ENCODE data around the gene USP43. TPM values are rescaled to one million over a fixed set of nuclear protein-coding genes. Genes with fewer than 3 reads are reported as not detected.

Gene USP43
- total RNA-seq, 4 donors from 2014 or later, result 14.9 to 26.9 (median 20.0) TPM

DNA sequence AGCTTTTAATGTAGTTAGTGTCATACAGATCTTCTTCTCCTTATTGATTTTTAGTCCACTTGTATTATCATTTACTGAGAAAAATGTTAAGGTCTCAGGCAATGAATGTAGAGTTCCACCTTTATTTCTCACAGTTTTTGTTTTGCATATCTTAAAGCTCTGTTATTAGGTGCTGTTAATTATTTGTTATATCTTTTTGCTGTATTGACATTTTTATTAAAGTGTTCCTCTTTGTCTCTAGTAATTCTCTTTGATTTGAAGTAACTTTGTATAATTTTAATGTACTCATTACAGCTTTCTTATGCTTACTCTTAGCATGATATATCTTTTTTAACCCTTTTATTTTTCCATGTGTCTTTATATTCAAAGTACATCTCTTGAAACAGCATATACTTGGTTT, 22.4 kb upstream of the USP43 start:
- Histone ChIP-seq H3K4me1 (no peaks in the 10 kb centered on the region), H3K4me3 (no peak overlapping the region), H3K9me3 (peaks cover 7 to 11% of the 10 kb centered on the region in 2 donors), H3K36me3 (no peaks in the 10 kb centered on the region), H3K27ac (no peak overlapping the region), H3K27me3 (no peaks in the 10 kb centered on the region)
- no peak for DNase-seq
- in situ Hi-C loops (cut with MboI; ENCODE audit: low pct_ligation_motif_present in 1 of 4, low pct_unique_long_range_greater_than_20kb in 1 of 4, low sequenced_read_pairs in 3 of 4) (no loop called here), intact Hi-C loops (cut with DNase I; ENCODE audit: low total_unique reads) (no loop called here)
- TF ChIP-seq POLR2A (IDR thresholded peaks at IDR 0.05) (no peak), POLR2AphosphoS5 (IDR thresholded peaks at IDR 0.05) (no peak), EP300 (IDR thresholded peaks at IDR 0.05; ENCODE audit: low read depth) (no peak)
- TF ChIP-seq, protein P1, sequence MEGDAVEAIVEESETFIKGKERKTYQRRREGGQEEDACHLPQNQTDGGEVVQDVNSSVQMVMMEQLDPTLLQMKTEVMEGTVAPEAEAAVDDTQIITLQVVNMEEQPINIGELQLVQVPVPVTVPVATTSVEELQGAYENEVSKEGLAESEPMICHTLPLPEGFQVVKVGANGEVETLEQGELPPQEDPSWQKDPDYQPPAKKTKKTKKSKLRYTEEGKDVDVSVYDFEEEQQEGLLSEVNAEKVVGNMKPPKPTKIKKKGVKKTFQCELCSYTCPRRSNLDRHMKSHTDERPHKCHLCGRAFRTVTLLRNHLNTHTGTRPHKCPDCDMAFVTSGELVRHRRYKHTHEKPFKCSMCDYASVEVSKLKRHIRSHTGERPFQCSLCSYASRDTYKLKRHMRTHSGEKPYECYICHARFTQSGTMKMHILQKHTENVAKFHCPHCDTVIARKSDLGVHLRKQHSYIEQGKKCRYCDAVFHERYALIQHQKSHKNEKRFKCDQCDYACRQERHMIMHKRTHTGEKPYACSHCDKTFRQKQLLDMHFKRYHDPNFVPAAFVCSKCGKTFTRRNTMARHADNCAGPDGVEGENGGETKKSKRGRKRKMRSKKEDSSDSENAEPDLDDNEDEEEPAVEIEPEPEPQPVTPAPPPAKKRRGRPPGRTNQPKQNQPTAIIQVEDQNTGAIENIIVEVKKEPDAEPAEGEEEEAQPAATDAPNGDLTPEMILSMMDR (IDR thresholded peaks at IDR 0.05), result no peak

GRCh38 chr17:9628509-9628908, 16.8 kb upstream of the USP43 start:
- TF ChIP-seq, protein P1 (IDR thresholded peaks at IDR 0.05), result peak in 4 of 5 experiments; percentile 15 to 51 (median 37)
- TF ChIP-seq POLR2AphosphoS5 (IDR thresholded peaks at IDR 0.05) (no peak), EP300 (IDR thresholded peaks at IDR 0.05; ENCODE audit: low read depth) (no peak), POLR2A (IDR thresholded peaks at IDR 0.05) (no peak)
- Histone ChIP-seq H3K36me3 (no peaks in the 10 kb centered on the region), H3K4me1 (no peaks in the 10 kb centered on the region), H3K9me3 (peaks cover 0 to 5% of the 10 kb centered on the region in 2 donors), H3K27ac (no peak overlapping the region), H3K27me3 (peaks cover 6% of the 10 kb centered on the region), H3K4me3 (no peak overlapping the region)
- 45 to 59% methylated on average over 2 to 10 of the region's 10 CpGs for WGBS, 2 donors (ENCODE audit: low coverage in 1 of 2)
- intact Hi-C loops (cut with DNase I; ENCODE audit: low total_unique reads) (no loop called here), in situ Hi-C loops (cut with MboI; ENCODE audit: low pct_ligation_motif_present in 1 of 4, low pct_unique_long_range_greater_than_20kb in 1 of 4, low sequenced_read_pairs in 3 of 4) (no loop called here)
- DNase-seq, result peak; percentile 46

DNA sequence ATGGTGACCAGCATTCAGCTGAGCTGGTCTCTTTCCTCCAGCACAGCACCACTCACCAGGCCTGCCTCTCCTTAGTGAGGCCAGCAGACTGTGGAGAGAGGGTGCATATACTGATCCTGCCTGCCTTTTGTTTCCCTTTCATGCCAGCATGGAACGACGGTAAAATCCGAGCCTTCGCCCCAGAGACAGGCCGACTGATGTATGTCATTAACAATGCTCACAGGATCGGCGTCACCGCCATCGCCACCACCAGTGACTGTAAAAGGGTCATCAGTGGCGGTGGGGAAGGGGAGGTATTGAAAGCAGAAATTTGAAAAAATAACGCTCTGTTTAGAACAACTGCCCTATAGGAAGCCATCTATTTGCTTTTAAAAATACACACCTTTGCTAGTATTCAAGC, 12.6 kb upstream of the USP43 start:
- no peak overlapping the region for H3K27ac ChIP-seq
- intact Hi-C loops (cut with DNase I; ENCODE audit: low total_unique reads) (no loop called here), in situ Hi-C loops (cut with MboI; ENCODE audit: low pct_ligation_motif_present in 1 of 4, low pct_unique_long_range_greater_than_20kb in 1 of 4, low sequenced_read_pairs in 3 of 4) (no loop called here)
- no peak overlapping the region for H3K4me3 ChIP-seq
- WGBS, 2 donors (ENCODE audit: low coverage in 1 of 2), result 93 to 94% methylated on average over 3 to 11 of the region's 11 CpGs
- no peaks in the 10 kb centered on the region for H3K9me3 ChIP-seq
- TF ChIP-seq, protein P1 (IDR thresholded peaks at IDR 0.05), result no peak
- TF ChIP-seq POLR2AphosphoS5 (IDR thresholded peaks at IDR 0.05), result no peak
- TF ChIP-seq EP300 (IDR thresholded peaks at IDR 0.05; ENCODE audit: low read depth), result no peak
- TF ChIP-seq POLR2A (IDR thresholded peaks at IDR 0.05), result no peak
- no peaks in the 10 kb centered on the region for H3K36me3 ChIP-seq
- no peak for DNase-seq
- no peaks in the 10 kb centered on the region for H3K4me1 ChIP-seq
- peaks cover 10% of the 10 kb centered on the region for H3K27me3 ChIP-seq

DNA sequence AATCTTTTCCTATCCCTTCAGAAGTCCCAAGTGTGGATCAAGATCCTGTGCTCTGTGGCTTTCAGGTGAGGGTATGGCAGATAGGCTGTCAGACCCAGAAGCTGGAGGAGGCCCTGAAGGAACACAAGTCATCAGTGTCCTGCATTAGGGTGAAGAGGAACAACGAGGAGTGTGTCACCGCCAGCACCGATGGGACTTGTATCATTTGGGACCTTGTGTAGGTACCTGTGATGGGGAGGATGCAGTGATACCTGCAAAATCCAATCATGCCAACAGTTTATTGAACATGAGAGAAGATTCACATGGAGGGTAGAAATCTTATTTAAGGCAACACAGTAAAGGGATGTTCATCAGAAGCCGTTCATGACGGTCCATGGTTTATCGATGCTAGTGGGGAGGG, 10.0 kb upstream of the USP43 start:
- intact Hi-C loops (cut with DNase I; ENCODE audit: low total_unique reads) (no loop called here), in situ Hi-C loops (cut with MboI; ENCODE audit: low pct_ligation_motif_present in 1 of 4, low pct_unique_long_range_greater_than_20kb in 1 of 4, low sequenced_read_pairs in 3 of 4) (no loop called here)
- Histone ChIP-seq H3K27me3 (peaks cover 10% of the 10 kb centered on the region), H3K27ac (no peak overlapping the region), H3K9me3 (no peaks in the 10 kb centered on the region), H3K4me1 (no peaks in the 10 kb centered on the region), H3K36me3 (no peaks in the 10 kb centered on the region), H3K4me3 (no peak overlapping the region)
- WGBS, 2 donors (ENCODE audit: low coverage in 1 of 2), result 87 to 100% methylated on average over 2 to 6 of the region's 6 CpGs
- TF ChIP-seq EP300 (IDR thresholded peaks at IDR 0.05; ENCODE audit: low read depth) (no peak), POLR2AphosphoS5 (IDR thresholded peaks at IDR 0.05) (no peak), POLR2A (IDR thresholded peaks at IDR 0.05) (no peak)
- TF ChIP-seq, protein P1 (IDR thresholded peaks at IDR 0.05), result no peak
- DNase-seq, result no peak

All from transverse colon (tissue), 4 donors.